ENCODE results near the gene PRRX1.
A peak's percentile ranks its signal among the peaks of the same experiment; 100 is the strongest.

The PRRX1 gene

GRCh38 chr1:170692866-170693575 lies 29.1 kb downstream of the PRRX1 start:
- no peak for DNase-seq

GRCh38 chr1:170694172-170694926 lies 30.4 kb downstream of the PRRX1 start:
- no peak for DNase-seq

- no peak for DNase-seq
Observed at GRCh38 chr1:170695955-170696590, 32.1 kb downstream of the PRRX1 start.

- DNase-seq = peak; percentile 52
Observed at GRCh38 chr1:170696591-170697290, 32.8 kb downstream of the PRRX1 start.

- DNase-seq = no peak
Observed at GRCh38 chr1:170697316-170697715, 33.4 kb downstream of the PRRX1 start.

GRCh38 chr1:170698301-170699275 lies 34.7 kb downstream of the PRRX1 start:
- peak; percentile 70 for DNase-seq

GRCh38 chr1:170699696-170700095 lies 35.8 kb downstream of the PRRX1 start:
- DNase-seq = no peak

- no peak for DNase-seq
Observed at GRCh38 chr1:170700842-170701615, 37.1 kb downstream of the PRRX1 start.

- DNase-seq = no peak
Observed at GRCh38 chr1:170701962-170702361, 38.0 kb downstream of the PRRX1 start.

GRCh38 chr1:170703591-170703990 lies 39.7 kb downstream of the PRRX1 start:
- peak; percentile 57 for DNase-seq

GRCh38 chr1:170704256-170704655 lies 40.3 kb downstream of the PRRX1 start:
- no peak for DNase-seq

- DNase-seq = no peak
Observed at GRCh38 chr1:170705981-170706380, 42.0 kb downstream of the PRRX1 start.

- no peak for DNase-seq
Observed at GRCh38 chr1:170707117-170707516, 43.2 kb downstream of the PRRX1 start.

- no peak for DNase-seq
Observed at GRCh38 chr1:170707959-170708655, 44.2 kb downstream of the PRRX1 start.

- DNase-seq = no peak
Observed at GRCh38 chr1:170711682-170712081, 47.8 kb downstream of the PRRX1 start.

- no peak for DNase-seq
Observed at GRCh38 chr1:170714163-170714562, 50.2 kb downstream of the PRRX1 start.

GRCh38 chr1:170714938-170715337 lies 51.0 kb downstream of the PRRX1 start:
- no peak for DNase-seq

GRCh38 chr1:170716835-170717429 lies 53.0 kb downstream of the PRRX1 start:
- DNase-seq = no peak

GRCh38 chr1:170720661-170721060 lies 56.7 kb downstream of the PRRX1 start:
- no peak for DNase-seq

GRCh38 chr1:170721621-170722020 lies 57.7 kb downstream of the PRRX1 start:
- no peak for DNase-seq
